ENCODE measurements around the gene CEMIP2. TPM values are rescaled to one million over a fixed set of nuclear protein-coding genes. Genes with fewer than 3 reads are reported as not detected.

CEMIP2 gene
- total RNA-seq, 1 experiment from 2014 or later: 40.5 TPM

GRCh38 chr9:71752928-71753327 is 15.4 kb downstream of the CEMIP2 start (continued):
- TF ChIP-seq ZNF532 (CRISPR knock-in tag; IDR thresholded peaks at IDR 0.05; ENCODE audit: borderline replicate concordance) (no peak), HMGXB4 (CRISPR knock-in tag; IDR thresholded peaks at IDR 0.05) (no peak), ZNF425 (CRISPR knock-in tag; conservative IDR thresholded peaks at IDR 0.05) (no peak), ZNF219 (CRISPR knock-in tag; IDR thresholded peaks at IDR 0.05; ENCODE audit: borderline replicate concordance) (no peak), ZNF671 (CRISPR knock-in tag; IDR thresholded peaks at IDR 0.05) (no peak), MLX (CRISPR knock-in tag; IDR thresholded peaks at IDR 0.05) (no peak), KAT7 (CRISPR knock-in tag; IDR thresholded peaks at IDR 0.05; ENCODE audit: borderline replicate concordance) (no peak), ATF3 (CRISPR knock-in tag; conservative IDR thresholded peaks at IDR 0.05) (no peak), SMAD3 (CRISPR knock-in tag; IDR thresholded peaks at IDR 0.05; ENCODE audit: borderline replicate concordance) (no peak), SP1 (CRISPR knock-in tag; conservative IDR thresholded peaks at IDR 0.05) (no peak), ZNF232 (CRISPR knock-in tag; IDR thresholded peaks at IDR 0.05) (no peak), GTF2I (CRISPR knock-in tag; conservative IDR thresholded peaks at IDR 0.05) (no peak)

GRCh38 chr9:71752352-71752751 is 16.0 kb downstream of the CEMIP2 start:
- Mint-ChIP-seq H3K36me3 (peaks cover 23% of the 10 kb centered on the region), H3K9me3 (no peaks in the 10 kb centered on the region), H3K27me3 (ENCODE audit: low read depth) (no peaks in the 10 kb centered on the region; the same call in 1 of the 2 replicates), H3K27ac (peak overlapping the region; percentile 23; the same call in 1 of the 2 replicates), H3K4me1 (peaks cover 76% of the 10 kb centered on the region), H3K4me3 (no peak overlapping the region)
- DNase-seq (ENCODE audit: low spot score): no peak
- TF ChIP-seq JAZF1 (CRISPR knock-in tag; IDR thresholded peaks at IDR 0.05) (no peak), EMX1 (CRISPR knock-in tag; IDR thresholded peaks at IDR 0.05) (no peak), ZNF532 (CRISPR knock-in tag; IDR thresholded peaks at IDR 0.05; ENCODE audit: borderline replicate concordance) (no peak), GRHL2 (CRISPR knock-in tag; IDR thresholded peaks at IDR 0.05; ENCODE audit: insufficient replicate concordance, severe bottlenecking) (no peak), TP53 (CRISPR knock-in tag; IDR thresholded peaks at IDR 0.05) (no peak), ARID4B (CRISPR knock-in tag; IDR thresholded peaks at IDR 0.05; ENCODE audit: borderline replicate concordance) (no peak), RELA (CRISPR knock-in tag; IDR thresholded peaks at IDR 0.05; ENCODE audit: borderline replicate concordance) (no peak)
- POLR2A ChIA-PET: no interaction called here
- CTCF ChIA-PET: interaction anchor here (1.1 kb wide), 1 partner anchor 16 kb away, joined by 5 read pairs; the partner anchor contains the start of gene CEMIP2
- ATAC-seq: no peak
